ENCODE data around the gene RHEB.

- TF ChIP-seq EZH2 (IDR thresholded peaks at IDR 0.05; ENCODE audit: borderline replicate concordance, low read depth, low read length, severe bottlenecking): no peak
- no peak for TF ChIP-seq CTCF (IDR thresholded peaks at IDR 0.05; ENCODE audit: borderline replicate concordance, extremely low read depth, low read length, poor library complexity, severe bottlenecking)
These were observed 32.8 kb upstream of the RHEB start for GRCh38 chr7:151552352-151553028.
